Erythroblast (primary cell): Measurements from ENCODE around the gene CLTB.

Experiments used
- GATA1 ChIP-seq: IDR thresholded peaks from 2 replicates; pipeline ENCODE4 v1.6.1; 2011; ENCODE audit warnings: low read depth, mild to moderate bottlenecking, control low read depth, low read length, moderate library complexity
- POLR2A ChIP-seq: IDR thresholded peaks from 2 replicates; pipeline ENCODE4 v1.6.1; 2011; ENCODE audit warnings: mild to moderate bottlenecking, low read length

- TF ChIP-seq POLR2A (no peak), GATA1 (no peak)
Observed at GRCh38 chr5:176420972-176421544, 4.7 kb upstream of the CLTB start.
